ENCODE measurements around the gene ARHGAP21.

The ARHGAP21 gene

DNA sequence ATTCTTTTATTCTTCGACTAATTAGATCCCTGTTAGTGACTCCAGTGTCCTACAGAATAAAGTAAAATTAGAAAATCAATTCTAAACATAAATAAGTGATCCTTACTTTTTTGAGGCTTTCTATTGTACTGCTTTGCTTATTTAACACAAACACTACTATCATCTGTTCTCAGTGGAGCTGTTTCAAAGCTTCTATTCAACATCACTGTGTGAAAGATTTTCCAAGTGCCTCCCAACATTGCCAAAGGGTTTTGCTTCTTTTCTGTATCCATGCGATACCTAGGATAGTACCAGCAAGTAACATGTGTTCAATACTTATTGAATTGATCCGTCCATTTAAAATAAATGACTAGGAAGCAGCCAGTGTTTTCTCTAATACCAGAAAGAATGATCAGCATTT lies 125.7 kb downstream of the ARHGAP21 start:
- Histone ChIP-seq H3K4me1 (ENCODE audit: control insufficient read depth, low read length) (no peaks in the 10 kb centered on the region), H3K27ac (ENCODE audit: low read depth, low read length) (no peak overlapping the region), H3K9me2 (replicated peaks; ENCODE audit: control insufficient read depth, low read length) (no peaks in the 10 kb centered on the region), H3K4me3 (ENCODE audit: low read length) (no peak overlapping the region), H3F3A (ENCODE audit: control insufficient read depth, insufficient read depth) (no peaks in the 10 kb centered on the region), H3K36me3 (ENCODE audit: control insufficient read depth, low read length) (peaks cover 63% of the 10 kb centered on the region), H3K9me3 (ENCODE audit: control insufficient read depth, insufficient read depth, low read length) (no peaks in the 10 kb centered on the region), H3K79me2 (ENCODE audit: control insufficient read depth, low read length) (no peaks in the 10 kb centered on the region), H3K27me3 (ENCODE audit: control insufficient read depth, low read length) (no peaks in the 10 kb centered on the region), H3K4me2 (ENCODE audit: low read length) (no peak overlapping the region), H4K20me1 (ENCODE audit: control insufficient read depth, insufficient read depth, low read depth, low read length) (no peaks in the 10 kb centered on the region)
- TF ChIP-seq EZH2phosphoT487 (IDR thresholded peaks at IDR 0.05; ENCODE audit: borderline replicate concordance, low read length) (no peak), CTCF (IDR thresholded peaks at IDR 0.05; ENCODE audit: low read depth, low read length, poor library complexity, severe bottlenecking) (no peak)

GRCh38 chr10:24597426-24597825 lies 126.3 kb downstream of the ARHGAP21 start:
- no peaks in the 10 kb centered on the region for H3F3A ChIP-seq (ENCODE audit: control insufficient read depth, insufficient read depth)
- no peak overlapping the region for H3K27ac ChIP-seq (ENCODE audit: low read depth, low read length)
- H3K4me2 ChIP-seq (ENCODE audit: low read length), result no peak overlapping the region
- no peak for TF ChIP-seq CTCF (IDR thresholded peaks at IDR 0.05; ENCODE audit: low read depth, low read length, poor library complexity, severe bottlenecking)
- TF ChIP-seq EZH2phosphoT487 (IDR thresholded peaks at IDR 0.05; ENCODE audit: borderline replicate concordance, low read length), result no peak
- no peaks in the 10 kb centered on the region for H3K79me2 ChIP-seq (ENCODE audit: control insufficient read depth, low read length)
- H3K36me3 ChIP-seq (ENCODE audit: control insufficient read depth, low read length), result peaks cover 65% of the 10 kb centered on the region
- no peaks in the 10 kb centered on the region for H3K4me1 ChIP-seq (ENCODE audit: control insufficient read depth, low read length)
- H4K20me1 ChIP-seq (ENCODE audit: control insufficient read depth, insufficient read depth, low read depth, low read length), result no peaks in the 10 kb centered on the region
- no peaks in the 10 kb centered on the region for H3K27me3 ChIP-seq (ENCODE audit: control insufficient read depth, low read length)
- H3K9me2 ChIP-seq (replicated peaks; ENCODE audit: control insufficient read depth, low read length), result no peaks in the 10 kb centered on the region
- no peaks in the 10 kb centered on the region for H3K9me3 ChIP-seq (ENCODE audit: control insufficient read depth, insufficient read depth, low read length)
- no peak overlapping the region for H3K4me3 ChIP-seq (ENCODE audit: low read length)

- no peak overlapping the region for H3K27ac ChIP-seq (ENCODE audit: low read depth, low read length)
These were observed 127.3 kb downstream of the ARHGAP21 start for GRCh38 chr10:24596217-24596930.

More at GRCh38 chr10:24596217-24596930, 127.3 kb downstream of the ARHGAP21 start:
- no peak overlapping the region for H3K4me3 ChIP-seq (ENCODE audit: low read length)
- H3K27me3 ChIP-seq (ENCODE audit: control insufficient read depth, low read length), result no peaks in the 10 kb centered on the region
- no peak overlapping the region for H3K4me2 ChIP-seq (ENCODE audit: low read length)
- no peaks in the 10 kb centered on the region for H3K9me2 ChIP-seq (replicated peaks; ENCODE audit: control insufficient read depth, low read length)
- H3F3A ChIP-seq (ENCODE audit: control insufficient read depth, insufficient read depth), result no peaks in the 10 kb centered on the region
- TF ChIP-seq CTCF (IDR thresholded peaks at IDR 0.05; ENCODE audit: low read depth, low read length, poor library complexity, severe bottlenecking) (no peak), EZH2phosphoT487 (IDR thresholded peaks at IDR 0.05; ENCODE audit: borderline replicate concordance, low read length) (no peak)
- no peaks in the 10 kb centered on the region for H3K79me2 ChIP-seq (ENCODE audit: control insufficient read depth, low read length)
- H3K9me3 ChIP-seq (ENCODE audit: control insufficient read depth, insufficient read depth, low read length), result no peaks in the 10 kb centered on the region
- no peaks in the 10 kb centered on the region for H4K20me1 ChIP-seq (ENCODE audit: control insufficient read depth, insufficient read depth, low read depth, low read length)
- peaks cover 74% of the 10 kb centered on the region for H3K36me3 ChIP-seq (ENCODE audit: control insufficient read depth, low read length)
- no peaks in the 10 kb centered on the region for H3K4me1 ChIP-seq (ENCODE audit: control insufficient read depth, low read length)

Data from DOHH2 (cell line).